ENCODE results near the gene LIPG.

Gene LIPG

GRCh38 chr18:49628881-49629795, 67.3 kb downstream of the LIPG start:
- DNase-seq (ENCODE audit: low spot score): no peak
- ChIA-PET CTCF (interaction anchor here (0.7 to 0.8 kb wide), 2 partner anchors 19 to 681 kb away, joined by 3 read pairs; no protein-coding TSS in a partner anchor), POLR2A (ENCODE audit: low non-redundant PET) (no interaction called here)
- no peak overlapping the region for H3K27ac ChIP-seq
- TF ChIP-seq CTCF (conservative IDR thresholded peaks at IDR 0.05; ENCODE audit: low read depth): no peak

DNA sequence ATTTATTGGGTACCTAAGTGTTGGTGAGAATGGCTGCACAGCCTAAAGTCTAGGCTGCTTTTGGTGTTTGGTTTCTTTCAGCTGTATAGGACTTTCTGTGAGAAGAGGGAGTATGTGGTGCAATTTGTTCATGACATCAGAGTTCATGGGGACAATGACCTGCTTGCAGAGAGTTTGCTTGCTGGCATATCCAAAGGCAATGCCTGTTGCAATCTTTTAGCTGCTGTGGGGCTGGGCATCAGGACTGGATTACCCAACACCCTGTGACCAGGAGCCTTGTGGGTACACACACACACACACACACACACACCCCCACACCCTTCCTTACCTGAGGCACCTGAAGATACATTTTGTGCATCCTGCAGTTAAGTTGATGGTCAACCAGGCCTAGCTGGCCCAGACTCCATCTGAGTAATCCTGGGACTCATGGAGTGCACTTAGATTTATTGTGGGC, 68.4 kb downstream of the LIPG start:
- H3K27ac ChIP-seq: no peak overlapping the region
- CTCF ChIA-PET: interaction anchor here (0.7 kb wide), 1 partner anchor 679 kb away, joined by 3 read pairs; no protein-coding TSS in a partner anchor
- POLR2A ChIA-PET (ENCODE audit: low non-redundant PET): no interaction called here
- no peak for DNase-seq (ENCODE audit: low spot score)
- TF ChIP-seq CTCF (conservative IDR thresholded peaks at IDR 0.05; ENCODE audit: low read depth): no peak

DNA sequence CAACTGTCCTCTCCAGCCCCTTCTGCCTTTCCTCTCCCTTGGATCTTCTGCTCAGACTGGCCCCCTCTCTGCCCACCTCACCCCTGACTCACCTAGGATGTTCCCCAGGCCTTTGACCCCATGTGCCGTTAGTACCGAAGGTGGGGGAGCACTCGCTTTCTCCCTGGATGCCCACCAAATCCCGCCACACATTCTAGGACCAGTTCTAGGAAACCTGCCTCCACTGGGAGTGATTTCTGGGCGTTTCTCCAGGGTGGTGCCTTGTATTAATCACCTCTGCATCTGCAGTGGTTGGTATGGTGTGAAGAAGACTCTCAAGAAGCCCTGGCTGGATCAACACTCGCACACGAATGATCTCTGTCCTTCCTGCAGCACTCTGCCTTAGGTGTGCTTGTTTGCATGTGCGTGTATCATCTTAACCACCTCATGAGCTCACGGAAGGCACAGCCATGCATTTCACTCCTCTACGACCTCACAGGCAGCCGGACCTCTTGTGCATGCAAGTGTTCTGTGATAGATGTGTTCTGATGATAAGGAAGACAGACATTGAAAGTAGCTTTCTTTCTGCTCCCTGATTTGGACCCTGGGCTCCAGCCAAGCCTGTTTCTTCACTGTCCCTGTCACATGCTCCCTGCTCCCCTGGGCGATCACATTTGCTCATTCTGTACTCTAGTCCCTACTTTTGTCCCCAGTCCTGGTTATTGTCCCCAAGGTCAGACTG, 69.4 kb downstream of the LIPG start:
- H3K27ac ChIP-seq: no peak overlapping the region
- CTCF ChIA-PET: no interaction called here
- POLR2A ChIA-PET (ENCODE audit: low non-redundant PET): no interaction called here
- DNase-seq (ENCODE audit: low spot score): no peak
- TF ChIP-seq CTCF (conservative IDR thresholded peaks at IDR 0.05; ENCODE audit: low read depth): no peak

DNA sequence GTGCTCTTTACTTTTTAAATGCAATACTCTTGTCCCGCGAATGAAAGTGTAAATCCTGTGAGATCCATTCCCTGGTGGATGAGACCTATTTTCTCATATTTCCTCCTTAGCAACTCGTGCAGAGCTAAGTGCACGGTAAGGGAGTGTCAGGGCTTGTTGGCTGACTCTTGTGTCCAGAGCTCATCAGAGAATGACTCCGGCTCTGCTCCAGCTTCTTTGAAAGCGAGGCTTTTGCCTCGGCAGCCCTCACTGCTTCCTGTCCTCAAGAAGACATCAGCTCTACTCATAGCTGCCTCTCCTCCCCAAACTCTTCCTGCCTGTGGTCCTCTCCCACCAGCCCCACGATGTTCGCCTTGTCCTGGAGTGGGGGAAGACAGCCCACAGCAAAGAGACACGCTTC, 70.7 kb downstream of the LIPG start:
- DNase-seq (ENCODE audit: low spot score): no peak
- CTCF ChIA-PET: no interaction called here
- H3K27ac ChIP-seq: no peak overlapping the region
- POLR2A ChIA-PET (ENCODE audit: low non-redundant PET): no interaction called here
- no peak for TF ChIP-seq CTCF (conservative IDR thresholded peaks at IDR 0.05; ENCODE audit: low read depth)

DNA sequence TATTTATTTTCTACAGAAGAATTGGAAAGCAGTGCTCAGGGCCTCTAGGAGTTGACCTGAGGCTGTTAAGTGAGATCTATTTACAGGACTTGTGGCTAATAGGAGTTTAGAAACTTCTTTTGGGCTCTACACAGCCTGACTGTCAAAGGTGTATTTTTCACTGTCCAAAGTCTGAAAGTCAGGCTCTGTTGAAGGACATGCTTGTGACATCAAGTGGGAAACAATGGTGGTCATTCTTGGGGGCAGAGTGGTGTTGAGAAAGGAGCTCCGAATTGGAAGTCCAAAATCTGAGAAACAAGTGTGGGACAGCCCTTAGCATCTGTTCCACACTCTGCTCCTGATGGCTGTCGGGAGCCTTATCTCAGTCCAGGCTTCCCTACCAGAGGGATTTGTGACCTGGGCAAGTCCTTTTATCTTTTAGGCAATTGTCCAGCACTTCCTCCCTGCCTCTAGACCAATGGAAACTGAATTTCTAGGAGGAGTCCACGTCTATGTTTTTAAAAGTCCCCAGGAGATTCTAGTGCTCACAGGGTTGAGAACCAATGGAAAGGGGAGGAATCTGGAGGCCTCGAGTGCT, 76.4 kb downstream of the LIPG start:
- no peak for DNase-seq (ENCODE audit: low spot score)
- CTCF ChIA-PET: no interaction called here
- TF ChIP-seq CTCF (conservative IDR thresholded peaks at IDR 0.05; ENCODE audit: low read depth): no peak
- no peak overlapping the region for H3K27ac ChIP-seq
- POLR2A ChIA-PET (ENCODE audit: low non-redundant PET): no interaction called here

DNA sequence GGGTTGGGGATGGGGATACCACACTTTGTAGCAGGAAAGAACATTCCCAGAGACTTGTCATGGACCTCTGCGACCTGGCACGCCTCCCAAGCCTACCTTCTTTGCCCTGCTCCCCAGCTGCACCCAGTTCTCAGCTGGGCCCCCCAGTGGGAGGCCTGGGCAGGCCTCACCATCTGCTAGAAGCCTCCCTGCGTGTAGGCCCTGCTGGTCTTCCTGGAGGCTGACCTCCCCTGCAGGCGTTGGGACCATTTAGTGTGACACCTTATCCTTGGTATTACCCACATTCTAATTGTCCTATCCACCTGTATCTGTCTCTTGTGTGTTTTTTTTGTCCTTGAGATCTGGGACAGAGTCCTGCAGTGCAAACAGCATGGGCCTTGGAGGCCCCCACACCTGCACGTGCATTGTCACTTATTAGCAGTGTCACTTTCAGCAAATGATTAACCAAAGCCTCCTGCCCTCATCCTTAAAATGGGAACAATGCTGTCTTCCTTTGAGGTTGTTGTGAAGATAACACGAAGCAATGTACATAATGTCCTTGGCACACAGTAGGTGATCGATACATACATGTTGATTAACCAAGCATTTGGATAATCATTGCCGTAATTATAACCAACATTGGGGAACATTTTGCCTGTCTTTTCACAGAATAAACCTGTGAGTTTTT, 77.2 kb downstream of the LIPG start:
- CTCF ChIA-PET: no interaction called here
- TF ChIP-seq CTCF (conservative IDR thresholded peaks at IDR 0.05; ENCODE audit: low read depth): no peak
- DNase-seq (ENCODE audit: low spot score): no peak
- POLR2A ChIA-PET (ENCODE audit: low non-redundant PET): no interaction called here
- H3K27ac ChIP-seq: no peak overlapping the region
